Stimulated activated CD4-positive, alpha-beta T cell treated with anti-CD3 and anti-CD28 coated beads, TNF-alpha, amount 100 ng/mL, for 4 hours (primary cell): ENCODE measurements around the gene ZNF507.

ENCODE experiments used
- DNase-seq, 3 experiments: peaks; one replicate each; pipeline ENCODE4 v3.0.0-alpha.2; 2020; ENCODE audit warnings: low read depth in 3 of 3

The ZNF507 gene

DNA sequence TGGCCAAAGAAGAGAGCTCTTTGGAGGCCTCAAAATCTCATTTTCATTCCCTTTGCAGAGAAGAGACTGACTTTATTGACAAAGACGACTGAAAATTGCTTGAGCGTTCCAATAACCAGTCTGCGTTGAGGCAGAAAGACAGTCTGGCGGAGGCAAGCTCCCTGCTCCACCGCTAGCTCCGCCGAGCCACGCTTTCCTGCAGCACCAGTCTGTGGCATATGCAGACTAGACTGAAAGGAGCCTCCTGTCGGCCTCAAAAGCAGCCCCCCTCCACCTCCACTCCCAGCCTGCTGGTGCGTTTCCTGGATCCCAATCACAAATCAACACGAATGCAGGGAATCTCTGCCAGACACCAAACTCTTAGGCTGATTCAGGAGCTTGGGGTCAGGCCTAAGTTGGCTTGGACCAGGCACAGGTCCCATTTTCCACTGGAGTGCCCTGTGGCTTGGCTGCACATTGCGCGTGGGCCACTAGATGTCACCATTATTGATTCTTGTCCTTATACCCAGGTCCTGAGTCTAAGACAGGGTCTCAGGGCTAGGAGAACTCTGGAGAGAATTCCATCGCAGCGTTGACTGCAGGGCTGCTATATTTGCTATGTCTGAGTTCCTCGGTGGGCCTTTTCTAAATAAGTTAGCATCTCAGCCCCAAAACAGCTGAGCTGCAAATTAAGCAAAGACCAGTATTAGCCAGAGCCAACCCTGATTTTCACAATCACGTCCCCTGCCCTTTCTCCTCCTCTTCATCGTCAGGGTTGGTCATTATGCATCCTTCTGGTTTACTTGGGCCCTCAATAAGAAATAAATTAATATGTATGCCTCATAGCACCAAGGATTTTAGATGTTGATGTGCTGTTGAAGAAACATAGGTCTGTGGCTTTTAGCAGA lies 5.2 kb upstream of the ZNF507 start:
- peak; percentile 11 to 23 (median 23) for DNase-seq

DNA sequence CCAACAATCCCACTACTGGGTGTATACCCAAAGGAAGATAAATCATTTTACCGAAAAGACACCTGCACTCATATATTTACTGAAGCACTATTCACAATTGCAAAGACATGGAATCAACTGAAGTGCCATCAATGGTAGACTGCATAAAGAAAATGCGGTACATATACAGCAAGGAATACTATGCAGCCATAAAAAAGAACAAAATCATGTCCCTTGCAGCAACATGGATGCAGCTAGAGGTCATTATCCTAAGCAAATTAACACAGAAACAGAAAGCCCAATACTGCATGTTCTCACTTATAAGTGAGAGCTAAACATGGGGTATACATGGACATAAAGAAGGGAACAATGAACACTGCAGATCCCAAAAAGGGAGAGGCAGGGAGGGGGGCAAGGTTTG lies 2.7 kb upstream of the ZNF507 start:
- DNase-seq: no peak

DNA sequence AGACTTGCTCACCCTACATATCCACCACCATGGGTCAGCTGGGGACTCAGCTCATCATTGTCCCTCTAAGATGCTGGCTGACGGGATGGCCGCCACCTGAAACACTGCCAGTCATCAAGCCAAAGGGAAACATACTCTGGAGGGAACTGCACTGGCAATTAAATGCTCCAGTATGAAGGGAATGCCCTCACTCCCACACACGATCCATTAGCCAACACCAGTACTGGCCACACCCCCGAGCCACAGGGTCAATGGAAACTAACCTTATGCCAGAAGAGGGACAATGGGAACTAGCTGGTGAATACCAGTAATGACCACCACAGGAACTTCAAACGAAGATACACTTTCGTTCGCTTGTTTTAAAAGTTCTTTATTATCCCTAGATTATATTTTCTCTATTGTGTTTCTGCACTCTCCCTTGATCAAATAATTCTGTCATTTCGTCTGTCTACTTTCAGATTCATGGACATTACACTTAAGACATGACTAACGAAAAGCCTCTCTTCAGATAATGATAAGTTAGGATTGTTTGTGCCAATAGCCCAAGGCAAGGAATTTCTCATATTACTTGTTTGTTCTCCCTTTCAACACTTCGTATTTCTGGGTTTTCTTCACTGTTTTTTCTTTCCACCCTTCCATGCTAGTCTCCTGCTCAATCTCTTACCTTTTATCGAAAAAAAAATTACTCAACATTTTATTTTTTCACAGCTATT lies 1.7 kb upstream of the ZNF507 start:
- no peak for DNase-seq

DNA sequence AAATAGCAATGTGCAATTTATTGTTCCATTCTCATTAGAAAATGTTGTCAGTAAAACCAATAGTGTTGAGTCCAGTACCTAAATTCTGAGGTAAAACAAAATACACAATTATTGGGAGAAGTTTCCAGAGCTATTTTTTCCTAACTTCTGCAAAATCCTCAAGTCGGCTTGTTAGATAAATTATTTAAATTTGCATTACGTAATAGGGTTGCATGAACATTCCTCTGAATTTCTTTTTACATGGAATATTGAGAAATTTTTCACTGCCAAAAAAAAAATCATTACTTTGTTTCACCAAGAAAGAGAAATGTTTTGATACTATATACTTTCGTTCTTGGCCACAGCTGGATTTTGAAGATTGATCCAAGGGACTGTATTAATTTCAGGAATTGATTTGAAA lies 1.5 kb downstream of the ZNF507 start:
- DNase-seq: no peak

DNA sequence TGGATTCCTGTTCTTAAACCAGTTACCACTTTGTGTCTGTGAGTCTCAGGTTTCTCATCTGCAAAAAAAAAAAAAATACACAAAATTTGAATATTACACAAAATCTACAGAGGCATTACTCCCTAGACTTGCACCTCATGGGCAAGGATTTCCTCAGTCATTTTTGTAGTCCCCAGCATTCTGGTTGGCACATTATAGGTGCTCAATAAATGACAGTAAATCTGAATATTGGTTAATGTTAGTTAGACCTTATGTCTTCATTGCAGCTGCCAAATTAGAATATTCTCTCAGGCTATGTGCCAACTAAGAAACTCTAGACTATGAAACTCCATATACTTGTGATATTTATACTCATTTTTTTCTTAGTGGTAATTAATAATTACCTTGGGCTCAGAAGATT lies 2.2 kb downstream of the ZNF507 start:
- DNase-seq: no peak

DNA sequence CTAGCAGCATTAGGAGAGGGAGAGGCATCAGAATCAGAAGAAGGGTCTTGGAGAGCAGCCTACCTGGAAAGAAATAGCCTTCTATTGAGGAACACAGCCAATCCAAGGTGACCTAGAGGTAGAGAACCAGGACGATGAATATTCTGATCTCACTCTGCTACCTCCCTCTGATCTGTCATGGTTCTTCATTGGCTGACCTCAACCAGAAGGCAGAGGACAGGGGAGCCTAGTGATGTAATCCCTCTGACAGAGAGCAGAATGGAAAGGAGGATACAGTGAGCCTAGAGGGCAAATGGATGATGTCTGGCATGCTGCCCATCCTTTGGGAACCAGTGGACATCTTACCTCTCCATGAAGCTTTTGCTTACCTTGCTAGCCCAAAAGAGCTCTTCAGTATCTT lies 3.6 kb downstream of the ZNF507 start:
- DNase-seq: no peak

DNA sequence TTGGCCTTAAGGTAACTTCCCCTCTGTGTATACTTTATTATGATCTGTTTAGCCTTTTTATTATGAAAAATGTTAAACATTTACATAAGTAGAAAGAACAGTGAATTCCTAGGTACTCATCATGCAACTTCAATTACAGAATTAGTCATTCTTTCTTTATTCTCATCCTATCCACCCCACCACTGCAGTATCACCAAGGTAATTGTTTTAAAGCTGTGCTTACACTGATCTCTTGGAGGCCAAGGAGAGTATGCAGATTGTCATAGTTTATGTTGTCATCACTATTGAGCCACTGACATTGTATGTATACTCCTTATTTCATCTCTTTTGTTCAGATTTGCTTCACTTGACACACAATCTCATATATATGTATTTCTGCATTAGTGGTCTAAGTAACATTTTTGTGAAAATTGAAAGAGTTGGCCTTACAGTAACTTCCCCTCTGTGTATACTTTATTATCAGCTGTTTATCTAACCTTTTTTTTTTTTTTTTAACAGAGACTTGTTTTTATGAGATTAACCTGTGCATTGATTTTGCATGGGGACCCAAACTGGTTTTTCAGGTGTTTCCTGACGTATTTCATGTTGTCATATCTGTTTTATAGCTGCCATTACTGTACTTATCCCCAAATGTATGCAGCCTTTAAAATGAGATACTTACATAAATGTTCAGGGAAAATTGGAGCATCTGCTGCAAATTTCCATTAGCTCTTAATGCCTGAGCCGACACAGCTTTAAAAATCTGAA lies 4.5 kb downstream of the ZNF507 start:
- no peak for DNase-seq

DNA sequence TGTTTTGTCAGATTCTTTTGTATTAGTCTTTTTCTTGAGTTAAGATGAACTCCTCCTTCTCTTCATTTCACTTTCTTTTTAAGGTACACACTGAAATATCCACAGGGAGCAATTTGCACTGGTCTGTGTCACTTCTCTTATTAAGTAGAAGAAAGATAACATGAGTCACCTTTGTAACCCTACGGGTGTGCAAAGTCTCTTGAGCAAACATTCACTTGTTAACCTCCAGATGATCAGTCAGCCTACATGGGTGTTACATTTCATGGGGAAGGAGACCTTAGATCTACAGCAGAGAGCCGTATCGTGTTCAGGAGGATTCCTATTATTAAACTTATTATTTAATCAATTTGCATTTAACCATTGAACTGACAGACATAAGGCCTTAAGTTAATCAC lies 5.1 kb downstream of the ZNF507 start:
- no peak for DNase-seq

DNA sequence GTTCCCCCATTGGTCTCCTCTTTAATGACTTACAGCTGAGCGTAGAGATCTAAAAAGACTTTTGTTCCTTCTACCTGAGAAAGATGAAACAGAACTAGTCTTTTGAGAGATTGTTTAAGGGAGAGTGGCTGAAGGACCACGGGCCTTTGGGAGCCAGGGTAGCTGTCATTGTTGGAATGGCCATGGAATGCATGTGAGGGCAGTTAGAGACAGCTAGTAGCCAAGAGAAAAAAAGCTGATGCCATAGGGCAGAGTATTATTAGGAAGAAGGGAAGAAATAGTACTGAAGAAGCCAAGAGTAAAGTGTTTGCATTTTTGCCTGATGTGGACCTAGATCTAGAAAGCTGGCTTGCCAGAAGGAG lies 5.6 kb downstream of the ZNF507 start:
- DNase-seq: no peak

DNA sequence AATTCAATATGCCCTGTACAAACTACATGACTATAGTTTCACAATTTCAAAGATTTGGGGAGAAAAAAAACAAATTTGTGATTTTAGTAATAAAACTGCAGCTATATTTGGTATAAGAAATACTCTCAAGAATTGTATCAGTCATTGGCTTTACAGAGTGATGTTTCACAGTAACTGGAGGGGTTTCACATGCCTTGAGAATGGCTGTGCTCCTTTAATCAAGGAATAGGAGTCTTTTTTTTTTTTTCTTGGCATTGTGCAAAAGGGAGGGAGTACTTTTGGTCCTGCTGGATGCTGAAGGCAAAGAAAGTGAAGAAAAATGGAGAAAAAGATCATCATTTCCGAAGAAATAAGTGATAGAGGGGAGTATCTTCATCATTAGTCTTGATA lies 6.8 kb downstream of the ZNF507 start:
- no peak for DNase-seq

DNA sequence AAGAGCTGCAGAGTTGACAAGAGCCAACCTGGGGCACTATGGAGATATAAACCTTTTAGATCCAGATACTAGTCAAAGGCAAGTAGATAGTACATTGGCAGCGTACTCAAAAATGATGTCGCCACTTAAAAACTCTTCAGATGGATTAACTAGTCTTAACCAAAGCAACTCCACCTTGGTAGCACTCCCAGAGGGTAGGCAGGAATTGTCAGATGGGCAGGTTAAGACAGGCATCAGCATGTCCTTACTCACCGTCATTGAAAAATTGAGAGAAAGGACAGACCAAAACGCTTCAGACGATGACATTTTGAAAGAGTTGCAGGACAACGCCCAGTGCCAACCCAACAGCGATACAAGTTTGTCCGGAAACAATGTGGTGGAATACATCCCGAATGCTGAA lies 8.9 kb downstream of the ZNF507 start:
- no peak for DNase-seq

DNA sequence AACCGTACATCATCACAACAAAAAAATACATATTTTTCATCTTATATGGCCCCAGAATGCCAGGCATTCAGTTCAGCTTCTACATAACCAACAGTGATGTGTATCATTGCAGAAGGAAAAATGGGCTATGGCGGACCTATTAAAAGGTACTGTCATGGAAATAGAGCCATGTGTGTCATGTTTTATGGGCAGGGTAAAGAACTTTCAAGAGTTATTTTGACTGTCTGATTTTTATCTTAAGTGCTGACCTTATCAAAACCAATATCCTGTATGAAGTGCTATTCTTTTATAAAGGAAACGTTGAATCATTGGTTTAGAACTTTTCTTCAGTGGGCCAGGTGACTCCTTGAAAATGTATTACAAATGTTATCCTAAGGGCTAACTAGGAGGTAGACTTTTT lies 9.9 kb downstream of the ZNF507 start:
- no peak for DNase-seq

DNA sequence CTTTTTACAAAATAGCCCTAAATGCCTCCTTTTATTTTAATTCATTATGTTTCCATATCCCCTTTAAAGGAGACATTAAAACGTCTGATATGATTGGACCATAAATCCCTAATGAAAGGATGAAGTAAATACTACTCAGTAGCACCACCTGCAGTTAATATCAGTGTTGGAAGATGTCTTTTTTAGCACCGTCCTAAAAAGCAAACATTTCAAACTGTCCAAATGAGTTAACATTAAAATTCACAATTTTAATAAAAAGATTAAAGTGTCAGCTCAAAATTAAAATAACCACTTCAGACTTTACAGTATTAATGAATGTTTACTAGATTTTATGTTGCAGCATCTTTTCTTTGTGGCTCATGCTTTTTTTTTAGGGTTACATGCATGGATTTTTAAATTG lies 12.3 kb downstream of the ZNF507 start:
- no peak for DNase-seq

DNA sequence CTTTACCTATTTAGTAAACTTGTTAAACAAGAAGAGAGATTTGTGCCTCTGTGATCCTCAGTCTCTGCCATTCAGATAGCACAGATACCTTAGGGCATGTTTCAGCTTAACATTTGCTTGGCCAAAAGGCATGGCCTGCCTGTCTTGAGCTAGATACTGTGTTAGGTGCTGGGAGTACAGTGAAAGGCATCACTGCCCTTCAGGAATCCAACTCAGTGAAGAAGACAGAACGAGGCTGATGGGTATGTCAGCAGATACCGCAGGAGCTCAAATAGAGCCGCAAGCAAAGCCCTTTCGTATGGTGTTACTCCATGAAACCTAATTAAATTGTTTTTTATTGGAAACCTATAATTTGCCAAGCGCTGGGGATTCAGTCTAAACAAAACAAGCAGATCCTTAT lies 12.9 kb downstream of the ZNF507 start:
- no peak for DNase-seq

DNA sequence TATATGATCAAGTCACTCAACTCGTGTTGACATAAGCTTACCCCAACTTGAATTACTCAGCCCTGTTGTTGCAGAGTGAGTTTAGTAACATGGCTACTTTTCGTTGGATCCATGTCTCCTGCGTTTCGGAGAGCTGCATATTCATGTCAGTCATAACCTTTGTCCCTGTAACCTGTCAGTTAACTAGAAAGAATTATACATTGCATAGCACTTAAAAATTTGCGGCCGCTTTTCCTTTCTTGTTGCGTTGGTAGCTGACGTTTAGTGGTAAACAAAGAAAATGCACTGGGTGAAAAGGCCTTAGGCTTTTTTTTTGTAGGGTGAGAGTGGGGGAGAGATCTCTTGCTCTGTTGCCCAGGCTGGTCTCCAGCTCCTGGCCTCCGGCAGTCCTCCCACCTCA lies 14.2 kb downstream of the ZNF507 start:
- DNase-seq: no peak

DNA sequence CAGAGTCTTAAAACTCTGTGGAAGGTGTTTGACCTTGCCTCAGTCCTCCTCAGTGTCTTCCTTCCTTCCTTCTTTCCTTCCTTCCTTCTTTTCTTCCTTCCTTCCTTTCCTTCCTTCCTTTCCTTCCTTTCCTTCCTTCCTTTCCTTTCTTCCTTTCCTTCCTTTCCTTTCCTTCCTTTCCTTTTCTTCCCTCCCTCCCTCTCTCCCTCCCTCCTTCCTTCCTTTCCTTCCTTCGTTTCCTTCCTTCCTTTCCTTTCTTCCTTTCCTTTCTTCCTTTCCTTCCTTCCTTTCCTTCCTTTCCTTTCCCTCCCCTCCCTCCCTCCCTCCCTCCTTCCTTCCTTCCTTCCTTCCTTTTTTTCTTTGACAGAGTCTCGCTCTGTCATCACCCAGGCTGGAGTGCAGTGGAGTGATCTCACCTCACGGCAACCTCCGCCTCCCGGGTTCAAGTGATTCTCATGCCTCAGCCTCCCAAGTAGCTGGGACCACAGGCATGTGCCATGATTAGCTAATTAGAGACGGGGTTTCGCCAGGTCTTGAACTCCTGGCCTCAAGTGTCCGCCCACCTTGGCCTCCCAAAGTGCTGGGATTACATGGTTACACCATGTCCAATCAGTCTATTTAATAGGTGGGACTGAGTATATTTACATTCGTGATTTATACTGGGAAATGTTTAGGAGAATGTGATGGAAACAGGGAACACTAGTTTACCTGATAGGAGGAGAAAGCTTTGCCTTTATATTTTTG lies 16.3 kb downstream of the ZNF507 start:
- DNase-seq: no peak

DNA sequence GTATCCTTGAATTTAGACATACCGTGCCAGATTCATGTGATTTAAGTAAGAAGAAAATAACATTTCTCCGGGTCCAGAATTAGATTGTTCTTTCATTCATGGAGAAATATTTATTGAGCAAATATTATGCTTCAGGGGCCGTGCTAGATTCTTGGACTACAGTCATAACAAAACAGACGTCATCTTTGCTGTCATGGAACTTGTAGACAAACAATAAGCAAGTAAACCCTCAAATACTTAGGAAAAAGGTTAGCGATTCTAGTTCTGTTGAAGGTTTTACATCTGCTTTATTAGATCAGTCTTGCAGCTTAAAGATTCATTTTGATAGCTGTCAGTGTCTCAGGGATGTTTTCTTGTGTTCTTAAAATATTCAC lies 16.9 kb downstream of the ZNF507 start:
- no peak for DNase-seq

DNA sequence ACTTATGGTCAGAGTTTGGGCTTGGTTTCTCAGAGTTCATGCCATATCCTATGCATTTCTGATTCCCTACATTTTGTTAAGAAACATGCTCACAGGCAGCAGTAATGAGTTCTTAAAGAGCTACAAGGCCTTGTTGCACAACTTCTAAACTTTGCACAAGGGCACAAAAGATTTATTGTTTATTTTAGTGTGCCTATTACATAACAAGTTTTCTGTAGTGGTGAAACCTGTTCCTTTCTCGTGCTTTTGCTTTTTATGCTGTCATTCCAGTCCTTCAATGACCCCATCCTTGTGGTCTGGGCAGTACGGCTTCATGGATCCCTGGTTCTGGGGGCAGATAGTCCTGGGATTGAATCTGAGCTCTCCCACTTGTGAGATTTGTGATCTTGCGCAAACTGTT lies 17.8 kb downstream of the ZNF507 start:
- no peak for DNase-seq

DNA sequence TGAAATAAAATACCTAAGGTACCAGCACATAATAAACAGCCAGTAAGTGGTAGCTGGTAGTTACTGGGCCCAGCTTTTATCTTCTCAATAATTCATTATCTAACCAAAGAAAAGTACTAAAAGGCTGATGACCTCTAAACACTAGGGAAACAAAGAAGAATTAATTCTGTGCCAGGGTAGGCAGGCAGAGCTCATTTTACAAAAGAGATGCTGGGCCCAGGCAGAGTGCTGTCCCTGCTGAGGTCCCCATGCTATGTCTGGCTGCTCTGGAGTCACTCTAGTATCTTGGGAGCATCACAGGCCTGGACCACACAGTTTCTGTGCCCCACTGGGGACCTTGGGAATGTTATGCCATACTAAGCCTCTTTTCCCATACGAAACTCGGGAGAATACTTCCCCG lies 18.2 kb downstream of the ZNF507 start:
- no peak for DNase-seq

DNA sequence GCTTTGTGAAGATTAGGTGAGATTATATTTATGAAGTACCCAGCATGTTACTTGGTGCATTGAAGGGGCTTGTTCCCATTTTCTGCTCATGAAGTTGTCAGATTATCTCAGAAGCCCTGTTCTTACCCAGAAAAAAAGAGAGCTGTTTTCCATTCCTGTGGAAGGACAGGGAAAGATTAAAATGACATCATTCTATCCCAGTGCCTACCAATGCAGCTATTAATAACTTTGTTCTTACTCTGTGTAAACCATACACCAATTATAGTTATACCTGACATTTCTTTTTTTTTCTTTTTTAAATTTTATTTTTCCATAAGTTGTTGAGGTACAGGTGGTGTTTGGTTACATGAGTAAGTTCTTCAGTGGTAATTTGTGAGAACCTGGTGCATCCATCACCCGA lies 18.6 kb downstream of the ZNF507 start:
- no peak for DNase-seq

DNA sequence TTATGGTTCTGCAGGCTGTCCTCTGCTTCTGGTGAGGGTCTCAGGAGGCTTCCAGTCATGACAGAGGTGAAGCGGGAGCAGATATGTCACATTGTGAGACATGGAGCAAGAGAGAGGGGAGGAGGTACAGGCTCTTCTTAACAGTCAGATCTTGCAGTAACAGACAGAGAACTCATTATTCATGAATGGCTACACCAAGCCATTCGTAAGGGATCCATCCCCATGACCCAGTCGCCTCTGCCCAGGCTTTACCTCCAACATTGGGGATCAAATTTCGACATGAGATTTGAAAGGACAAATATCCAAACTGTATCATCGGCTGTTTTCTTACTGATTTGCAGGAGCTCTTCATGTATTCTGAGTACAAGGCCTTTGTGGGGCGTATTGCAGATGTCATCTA lies 21.7 kb downstream of the ZNF507 start:
- DNase-seq: no peak

DNA sequence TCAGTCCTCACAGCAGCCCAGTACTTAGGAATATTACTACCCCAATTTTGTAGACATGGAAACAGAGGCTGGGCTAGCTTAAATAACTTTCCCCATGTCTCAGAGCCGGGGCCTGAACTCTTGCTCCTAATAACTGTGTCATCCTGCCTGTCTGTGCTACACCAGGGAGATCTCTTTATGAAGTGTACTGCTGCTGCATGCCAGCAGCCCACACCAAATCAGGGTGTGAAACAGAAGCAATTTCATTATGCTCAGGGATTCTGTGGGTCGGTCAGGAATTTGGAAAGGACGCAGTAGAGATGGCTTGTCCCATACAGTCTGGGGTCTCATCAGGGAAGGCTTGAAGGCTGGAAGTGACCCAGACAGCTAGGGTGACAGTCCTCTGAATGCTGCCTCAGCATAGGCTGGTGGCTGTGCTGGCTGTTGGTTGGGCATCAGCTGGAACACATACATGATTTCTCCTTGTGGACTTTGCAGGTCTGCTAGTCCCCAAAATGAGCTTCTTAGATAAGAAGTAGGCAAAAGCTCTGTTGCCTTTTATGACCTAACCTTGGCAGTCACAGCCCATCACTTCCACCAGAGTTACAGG lies 22.6 kb downstream of the ZNF507 start:
- no peak for DNase-seq
